Measurements from ENCODE around the gene RASGRP3. TPM values are rescaled to one million over a fixed set of nuclear protein-coding genes. Genes with fewer than 3 reads are reported as not detected.
A peak's percentile ranks its signal among the peaks of the same experiment; 100 is the strongest.

Gene RASGRP3
- total and polyA plus RNA-seq, 2 of the 13 experiments (the other 11 are each of a cell fraction or from before 2014, with no cell fraction given), result 0.01 TPM; not detected in 1

DNA sequence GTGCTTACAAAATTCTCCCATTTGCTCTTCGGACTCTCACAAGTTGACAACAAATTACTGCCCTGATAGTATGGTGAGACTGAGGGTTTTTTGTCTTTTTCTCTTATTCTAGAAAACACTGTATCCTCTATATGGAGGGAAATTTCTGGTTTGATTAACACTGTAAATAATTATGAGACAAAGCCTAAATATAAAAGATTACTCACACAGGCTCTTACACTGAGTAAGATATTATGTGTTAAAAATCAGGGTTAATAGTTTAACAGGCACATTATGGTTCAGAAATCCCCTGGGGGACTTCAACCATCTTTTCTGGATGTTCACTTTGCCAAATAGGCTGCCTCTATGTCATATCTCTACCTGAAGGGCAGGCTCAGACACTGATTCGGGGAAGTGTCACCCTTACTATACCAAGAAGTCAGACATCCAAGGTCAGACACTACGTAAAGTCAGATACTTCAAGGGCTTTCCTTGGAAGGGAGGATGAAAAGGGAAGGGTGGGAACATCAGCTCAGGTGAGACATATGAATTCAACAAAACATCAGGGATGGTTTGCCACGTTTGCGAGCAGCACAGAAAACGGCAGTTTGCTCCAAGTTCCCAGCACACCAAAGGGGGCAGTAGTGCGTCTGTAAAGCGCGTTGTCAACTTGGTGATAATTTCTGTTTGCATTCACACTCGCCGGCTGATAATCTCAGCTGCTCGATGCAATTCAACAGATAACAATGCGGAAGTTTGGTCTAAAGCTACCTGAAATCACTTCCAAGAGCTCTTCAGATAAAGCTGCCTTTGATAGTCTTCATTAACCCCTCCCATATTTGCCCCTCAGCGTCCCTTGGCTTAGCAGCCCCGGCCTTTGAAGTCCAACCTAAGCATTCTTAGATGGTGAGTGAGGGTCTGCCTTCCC lies 972 bp upstream of the RASGRP3 start (continued):
- TF ChIP-seq, protein P1, sequence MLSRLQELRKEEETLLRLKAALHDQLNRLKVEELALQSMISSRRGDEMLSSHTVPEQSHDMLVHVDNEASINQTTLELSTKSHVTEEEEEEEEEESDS (CRISPR knock-in tag; IDR thresholded peaks at IDR 0.05; ENCODE audit: borderline replicate concordance), result 0 out of 2 replicates have a peak, but pooled peaks have one; percentile 52
- no peak for TF ChIP-seq SALL1 (CRISPR knock-in tag; IDR thresholded peaks at IDR 0.05)
- peak; percentile 55; the same call in 1 of the 2 replicates for TF ChIP-seq TBX3 (IDR thresholded peaks at IDR 0.05; ENCODE audit: borderline replicate concordance)
- TF ChIP-seq CBX5 (CRISPR knock-in tag; IDR thresholded peaks at IDR 0.05; ENCODE audit: borderline replicate concordance), result peak; percentile 19; the same call in 1 of the 2 replicates
- no peak for TF ChIP-seq JARID2 (CRISPR knock-in tag; IDR thresholded peaks at IDR 0.05; ENCODE audit: insufficient replicate concordance)
- 0 out of 2 replicates have a peak, but pooled peaks have one; percentile 47 for TF ChIP-seq ARNT2 (CRISPR knock-in tag; IDR thresholded peaks at IDR 0.05; ENCODE audit: low read depth)
- peak; percentile 26; the same call in 1 of the 2 replicates for TF ChIP-seq SAP130 (CRISPR knock-in tag; IDR thresholded peaks at IDR 0.05; ENCODE audit: low read depth)
- TF ChIP-seq ZNF264 (CRISPR knock-in tag; IDR thresholded peaks at IDR 0.05), result 0 out of 2 replicates have a peak, but pooled peaks have one; percentile 18
- no peak for TF ChIP-seq ZNF329 (CRISPR knock-in tag; IDR thresholded peaks at IDR 0.05; ENCODE audit: low read depth)
- TF ChIP-seq SYNCRIP (IDR thresholded peaks at IDR 0.05; ENCODE audit: insufficient read depth, low read depth, low read length), result no peak
- TF ChIP-seq XRCC5 (optimal IDR thresholded peaks at IDR 0.05; ENCODE audit: low read length), result peak; percentile 62
- TF ChIP-seq, protein P2, sequence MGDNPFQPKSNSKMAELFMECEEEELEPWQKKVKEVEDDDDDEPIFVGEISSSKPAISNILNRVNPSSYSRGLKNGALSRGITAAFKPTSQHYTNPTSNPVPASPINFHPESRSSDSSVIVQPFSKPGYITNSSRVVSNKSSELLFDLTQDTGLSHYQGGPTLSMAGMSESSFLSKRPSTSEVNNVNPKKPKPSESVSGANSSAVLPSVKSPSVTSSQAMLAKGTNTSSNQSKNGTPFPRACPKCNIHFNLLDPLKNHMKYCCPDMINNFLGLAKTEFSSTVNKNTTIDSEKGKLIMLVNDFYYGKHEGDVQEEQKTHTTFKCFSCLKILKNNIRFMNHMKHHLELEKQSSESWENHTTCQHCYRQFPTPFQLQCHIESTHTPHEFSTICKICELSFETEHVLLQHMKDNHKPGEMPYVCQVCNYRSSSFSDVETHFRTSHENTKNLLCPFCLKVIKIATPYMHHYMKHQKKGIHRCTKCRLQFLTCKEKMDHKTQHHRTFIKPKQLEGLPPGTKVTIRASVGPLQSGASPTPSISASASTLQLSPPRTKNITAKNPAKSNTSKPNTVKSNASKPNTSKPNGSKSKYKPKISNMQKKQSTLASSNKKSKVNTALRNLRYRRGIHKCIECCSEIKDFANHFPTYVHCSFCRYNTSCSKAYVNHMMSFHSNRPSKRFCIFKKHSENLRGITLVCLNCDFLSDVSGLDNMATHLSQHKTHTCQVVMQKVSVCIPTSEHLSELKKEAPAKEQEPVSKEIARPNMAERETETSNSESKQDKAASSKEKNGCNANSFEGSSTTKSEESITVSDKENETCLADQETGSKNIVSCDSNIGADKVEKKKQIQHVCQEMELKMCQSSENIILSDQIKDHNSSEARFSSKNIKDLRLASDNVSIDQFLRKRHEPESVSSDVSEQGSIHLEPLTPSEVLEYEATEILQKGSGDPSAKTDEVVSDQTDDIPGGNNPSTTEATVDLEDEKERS (CRISPR knock-in tag; IDR thresholded peaks at IDR 0.05), result no peak
- TF ChIP-seq CCDC6 (CRISPR knock-in tag; IDR thresholded peaks at IDR 0.05), result 0 out of 2 replicates have a peak, but pooled peaks have one; percentile 5
- TF ChIP-seq, protein P3, sequence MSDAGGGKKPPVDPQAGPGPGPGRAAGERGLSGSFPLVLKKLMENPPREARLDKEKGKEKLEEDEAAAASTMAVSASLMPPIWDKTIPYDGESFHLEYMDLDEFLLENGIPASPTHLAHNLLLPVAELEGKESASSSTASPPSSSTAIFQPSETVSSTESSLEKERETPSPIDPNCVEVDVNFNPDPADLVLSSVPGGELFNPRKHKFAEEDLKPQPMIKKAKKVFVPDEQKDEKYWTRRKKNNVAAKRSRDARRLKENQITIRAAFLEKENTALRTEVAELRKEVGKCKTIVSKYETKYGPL (CRISPR knock-in tag; IDR thresholded peaks at IDR 0.05), result no peak
- TF ChIP-seq ZNF234 (CRISPR knock-in tag; conservative IDR thresholded peaks at IDR 0.05), result no peak
- TF ChIP-seq ZNF788 (CRISPR knock-in tag; IDR thresholded peaks at IDR 0.05; ENCODE audit: borderline replicate concordance), result no peak
- TF ChIP-seq SIX1 (CRISPR knock-in tag; IDR thresholded peaks at IDR 0.05; ENCODE audit: borderline replicate concordance), result no peak
- no peak for TF ChIP-seq SP4 (CRISPR knock-in tag; IDR thresholded peaks at IDR 0.05)
- TF ChIP-seq, protein P4, sequence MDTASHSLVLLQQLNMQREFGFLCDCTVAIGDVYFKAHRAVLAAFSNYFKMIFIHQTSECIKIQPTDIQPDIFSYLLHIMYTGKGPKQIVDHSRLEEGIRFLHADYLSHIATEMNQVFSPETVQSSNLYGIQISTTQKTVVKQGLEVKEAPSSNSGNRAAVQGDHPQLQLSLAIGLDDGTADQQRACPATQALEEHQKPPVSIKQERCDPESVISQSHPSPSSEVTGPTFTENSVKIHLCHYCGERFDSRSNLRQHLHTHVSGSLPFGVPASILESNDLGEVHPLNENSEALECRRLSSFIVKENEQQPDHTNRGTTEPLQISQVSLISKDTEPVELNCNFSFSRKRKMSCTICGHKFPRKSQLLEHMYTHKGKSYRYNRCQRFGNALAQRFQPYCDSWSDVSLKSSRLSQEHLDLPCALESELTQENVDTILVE (CRISPR knock-in tag; IDR thresholded peaks at IDR 0.05), result no peak
- TF ChIP-seq, protein P5, sequence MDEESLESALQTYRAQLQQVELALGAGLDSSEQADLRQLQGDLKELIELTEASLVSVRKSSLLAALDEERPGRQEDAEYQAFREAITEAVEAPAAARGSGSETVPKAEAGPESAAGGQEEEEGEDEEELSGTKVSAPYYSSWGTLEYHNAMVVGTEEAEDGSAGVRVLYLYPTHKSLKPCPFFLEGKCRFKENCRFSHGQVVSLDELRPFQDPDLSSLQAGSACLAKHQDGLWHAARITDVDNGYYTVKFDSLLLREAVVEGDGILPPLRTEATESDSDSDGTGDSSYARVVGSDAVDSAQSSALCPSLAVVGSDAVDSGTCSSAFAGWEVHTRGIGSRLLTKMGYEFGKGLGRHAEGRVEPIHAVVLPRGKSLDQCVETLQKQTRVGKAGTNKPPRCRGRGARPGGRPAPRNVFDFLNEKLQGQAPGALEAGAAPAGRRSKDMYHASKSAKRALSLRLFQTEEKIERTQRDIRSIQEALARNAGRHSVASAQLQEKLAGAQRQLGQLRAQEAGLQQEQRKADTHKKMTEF (CRISPR knock-in tag; IDR thresholded peaks at IDR 0.05), result 0 out of 2 replicates have a peak, but pooled peaks have one; percentile 9
- TF ChIP-seq TCF7 (IDR thresholded peaks at IDR 0.05; ENCODE audit: low read depth), result 0 out of 2 replicates have a peak, but pooled peaks have one; percentile 19
- no peak for TF ChIP-seq FOXO1 (CRISPR knock-in tag; IDR thresholded peaks at IDR 0.05)
- TF ChIP-seq ZNF724P (CRISPR knock-in tag; IDR thresholded peaks at IDR 0.05; ENCODE audit: borderline replicate concordance), result 0 out of 2 replicates have a peak, but pooled peaks have one; percentile 40
